ENCODE data around the gene CLIP3. TPM values are rescaled to one million over a fixed set of nuclear protein-coding genes. Genes with fewer than 3 reads are reported as not detected.

The CLIP3 gene
- polyA plus RNA-seq, 3 donors: 0.24 TPM; not detected in 2

DNA sequence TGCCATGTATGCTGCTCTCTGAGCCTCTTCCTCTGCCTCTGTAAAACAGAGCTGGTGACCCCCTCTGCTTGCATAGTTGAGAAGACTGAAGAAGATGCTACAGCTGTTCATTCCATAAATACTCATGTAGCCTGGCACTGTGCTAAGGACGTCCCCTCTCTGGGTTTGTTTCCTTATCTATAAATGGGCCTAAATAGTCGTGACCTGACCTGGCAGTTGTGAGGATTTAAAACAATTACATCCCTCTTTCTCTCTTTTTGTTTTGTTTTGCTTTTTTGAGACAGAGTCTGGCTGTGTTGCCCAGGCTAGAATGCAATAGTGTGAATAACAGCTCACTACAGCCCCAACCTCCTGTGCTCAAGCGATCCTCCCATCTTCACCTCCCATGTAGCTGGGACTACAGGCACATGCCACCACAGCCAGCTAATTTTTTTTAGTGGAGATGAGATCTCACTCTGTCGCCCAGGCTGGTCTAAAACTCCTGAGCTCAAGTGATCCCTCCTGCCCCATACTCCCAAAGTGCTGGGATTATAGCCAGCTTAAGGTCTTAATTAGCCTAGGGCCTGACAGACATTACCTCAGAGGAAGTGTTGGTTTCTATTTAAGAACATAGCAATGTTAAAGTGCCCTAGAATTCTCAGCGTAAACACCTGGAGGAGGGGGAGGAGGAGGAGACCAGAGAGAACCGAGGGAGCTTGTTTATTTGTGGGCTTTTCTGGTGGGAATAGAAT, 26.7 kb upstream of the CLIP3 start:
- TF ChIP-seq, protein P1, sequence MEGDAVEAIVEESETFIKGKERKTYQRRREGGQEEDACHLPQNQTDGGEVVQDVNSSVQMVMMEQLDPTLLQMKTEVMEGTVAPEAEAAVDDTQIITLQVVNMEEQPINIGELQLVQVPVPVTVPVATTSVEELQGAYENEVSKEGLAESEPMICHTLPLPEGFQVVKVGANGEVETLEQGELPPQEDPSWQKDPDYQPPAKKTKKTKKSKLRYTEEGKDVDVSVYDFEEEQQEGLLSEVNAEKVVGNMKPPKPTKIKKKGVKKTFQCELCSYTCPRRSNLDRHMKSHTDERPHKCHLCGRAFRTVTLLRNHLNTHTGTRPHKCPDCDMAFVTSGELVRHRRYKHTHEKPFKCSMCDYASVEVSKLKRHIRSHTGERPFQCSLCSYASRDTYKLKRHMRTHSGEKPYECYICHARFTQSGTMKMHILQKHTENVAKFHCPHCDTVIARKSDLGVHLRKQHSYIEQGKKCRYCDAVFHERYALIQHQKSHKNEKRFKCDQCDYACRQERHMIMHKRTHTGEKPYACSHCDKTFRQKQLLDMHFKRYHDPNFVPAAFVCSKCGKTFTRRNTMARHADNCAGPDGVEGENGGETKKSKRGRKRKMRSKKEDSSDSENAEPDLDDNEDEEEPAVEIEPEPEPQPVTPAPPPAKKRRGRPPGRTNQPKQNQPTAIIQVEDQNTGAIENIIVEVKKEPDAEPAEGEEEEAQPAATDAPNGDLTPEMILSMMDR (IDR thresholded peaks at IDR 0.05): no peak
- H3K4me2 ChIP-seq (replicated peaks; ENCODE audit: extremely low read depth, low read length, poor library complexity, severe bottlenecking): no peak overlapping the region
- no peaks in the 10 kb centered on the region for H3K9me3 ChIP-seq (replicated peaks in 1 of 2; ENCODE audit: control insufficient read depth in 1 of 2, insufficient read depth in 1 of 2, low read length in 2 of 2)
- Mint-ChIP-seq H3K9me3 (no peaks in the 10 kb centered on the region), H3K27ac (peak overlapping the region in 3 of 7 donors; percentile 31 to 65 (median 44)), H3K27me3 (ENCODE audit: low read depth in 3 of 3) (peaks cover 0 to 1% (median 0%) of the 10 kb centered on the region in 3 donors), H3K4me1 (peaks cover 13% of the 10 kb centered on the region), H3K36me3 (peaks cover 21 to 50% of the 10 kb centered on the region in 2 donors), H3K4me3 (no peak overlapping the region)
- WGBS (ENCODE audit: insufficient coverage): 100% methylated on average over 2 of the region's 6 CpGs
- peaks cover 11 to 53% of the 10 kb centered on the region in 2 donors for H3K36me3 ChIP-seq (replicated peaks in 1 of 2; ENCODE audit: control insufficient read depth in 1 of 2, insufficient read depth in 2 of 2, low read length in 2 of 2)
- no peaks in the 10 kb centered on the region for H4K20me1 ChIP-seq (ENCODE audit: insufficient read depth, low read length)
- intact Hi-C loops (cut with micrococcal nuclease): loop anchor here (5.0 to 10.0 kb wide), 3 partner anchors 53 to 285 kb away; partner anchors contain the start of genes ARHGAP33 (in 1 of the 2), HCST (in 1 of the 2), NFKBID (in 1 of the 2) and OVOL3 (in 1 of the 2)
- H3K4me3 ChIP-seq (replicated peaks in 1 of 3; ENCODE audit: low read depth in 2 of 3, low read length in 3 of 3): no peak overlapping the region
- H3K27me3 ChIP-seq (ENCODE audit: control insufficient read depth in 2 of 2, insufficient read depth in 2 of 2, low read length in 2 of 2): no peaks in the 10 kb centered on the region
- no peak for DNase-seq
- no peak overlapping the region for H3K9ac ChIP-seq (ENCODE audit: insufficient read depth, low read length, poor library complexity, severe bottlenecking)
- no peak overlapping the region for H3K27ac ChIP-seq (ENCODE audit: low read depth in 1 of 2, low read length in 2 of 2)
- peaks cover 10 to 12% of the 10 kb centered on the region in 2 donors for H3K4me1 ChIP-seq (ENCODE audit: control insufficient read depth in 1 of 2, insufficient read depth in 2 of 2, low read length in 2 of 2)
- H3K79me2 ChIP-seq (ENCODE audit: insufficient read depth, low read length): peaks cover 39% of the 10 kb centered on the region
- H2AFZ ChIP-seq (ENCODE audit: insufficient read depth, low read depth, low read length, poor library complexity, severe bottlenecking): no peak overlapping the region

DNA sequence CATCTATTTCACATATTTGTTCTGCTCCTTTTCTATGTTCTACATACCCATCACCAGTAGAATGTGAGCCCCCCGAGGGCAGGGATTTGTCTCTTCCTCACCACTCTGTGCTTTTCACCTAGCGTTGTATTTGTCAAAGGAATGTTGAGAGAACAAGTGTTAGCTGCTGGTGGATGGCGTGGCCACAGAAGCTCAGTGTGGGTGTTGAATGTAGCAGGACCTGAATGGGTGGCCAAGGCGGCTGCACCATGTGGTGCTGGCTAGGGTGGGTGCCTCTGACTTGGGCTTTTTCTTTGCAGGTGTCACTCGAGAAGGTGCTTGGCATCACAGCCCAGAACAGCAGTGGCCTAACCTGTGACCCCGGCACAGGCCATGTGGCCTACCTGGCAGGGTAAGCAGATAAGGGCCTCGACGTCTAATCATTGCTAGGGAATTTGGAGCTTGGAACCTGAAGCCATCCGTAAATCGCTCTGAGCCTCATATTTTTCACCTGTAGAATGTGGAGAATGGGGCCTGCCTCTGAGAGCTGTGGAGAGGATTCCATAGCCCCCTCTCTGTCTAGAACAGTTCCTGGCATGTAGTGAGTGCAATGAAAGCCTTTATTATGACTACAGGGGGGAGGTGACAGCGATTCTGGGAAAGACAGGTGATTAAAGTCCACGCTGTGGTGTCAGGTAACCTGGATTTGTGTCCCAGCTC, 26.0 kb upstream of the CLIP3 start:
- H3K4me1 Mint-ChIP-seq: peaks cover 13% of the 10 kb centered on the region
- Histone ChIP-seq H3K4me2 (replicated peaks; ENCODE audit: extremely low read depth, low read length, poor library complexity, severe bottlenecking) (no peak overlapping the region), H3K27ac (ENCODE audit: low read depth in 1 of 2, low read length in 2 of 2) (no peak overlapping the region), H2AFZ (ENCODE audit: insufficient read depth, low read depth, low read length, poor library complexity, severe bottlenecking) (no peak overlapping the region), H3K4me3 (replicated peaks in 1 of 3; ENCODE audit: low read depth in 2 of 3, low read length in 3 of 3) (no peak overlapping the region), H3K36me3 (replicated peaks in 1 of 2; ENCODE audit: control insufficient read depth in 1 of 2, insufficient read depth in 2 of 2, low read length in 2 of 2) (peaks cover 11 to 49% of the 10 kb centered on the region in 2 donors), H3K27me3 (ENCODE audit: control insufficient read depth in 2 of 2, insufficient read depth in 2 of 2, low read length in 2 of 2) (no peaks in the 10 kb centered on the region), H3K79me2 (ENCODE audit: insufficient read depth, low read length) (peaks cover 39% of the 10 kb centered on the region), H3K9ac (ENCODE audit: insufficient read depth, low read length, poor library complexity, severe bottlenecking) (no peak overlapping the region), H3K4me1 (ENCODE audit: control insufficient read depth in 1 of 2, insufficient read depth in 2 of 2, low read length in 2 of 2) (peaks cover 11 to 12% of the 10 kb centered on the region in 2 donors), H4K20me1 (ENCODE audit: insufficient read depth, low read length) (no peaks in the 10 kb centered on the region), H3K9me3 (replicated peaks in 1 of 2; ENCODE audit: control insufficient read depth in 1 of 2, insufficient read depth in 1 of 2, low read length in 2 of 2) (no peaks in the 10 kb centered on the region)
- TF ChIP-seq, protein P1 (IDR thresholded peaks at IDR 0.05): no peak
- peak overlapping the region in 3 of 7 donors; percentile 38 to 51 (median 49) for H3K27ac Mint-ChIP-seq
- H3K9me3 Mint-ChIP-seq: no peaks in the 10 kb centered on the region
- intact Hi-C loops (cut with micrococcal nuclease): loop anchor here (5.0 to 10.0 kb wide), 3 partner anchors 54 to 284 kb away; partner anchors contain the start of genes ARHGAP33 (in 1 of the 2), HCST (in 1 of the 2), NFKBID (in 1 of the 2) and OVOL3 (in 1 of the 2)
- H3K4me3 Mint-ChIP-seq: no peak overlapping the region
- H3K36me3 Mint-ChIP-seq: peaks cover 17 to 43% of the 10 kb centered on the region in 2 donors
- no peak for DNase-seq
- 91% methylated on average over 8 of the region's 12 CpGs for WGBS (ENCODE audit: insufficient coverage)
- H3K27me3 Mint-ChIP-seq (ENCODE audit: low read depth in 3 of 3): peaks cover 0 to 1% (median 0%) of the 10 kb centered on the region in 3 donors

Measured in CD14-positive monocyte (primary cell).